GM12892 (cell line): Measurements from ENCODE around the gene GLP2R.
A peak's percentile ranks its signal among the peaks of the same experiment; 100 is the strongest.

Experiments used
- DNase-seq: peaks from one replicate; pipeline ENCODE4 v3.0.0; 2011; ENCODE audit not compliant: insufficient read length
- FAIRE-seq: peaks from 2 replicates; lab custom pipeline; 2011; peaks lifted over from hg19 to GRCh38; lab: Jason Lieb, UNC
- POLR2A ChIP-seq: IDR thresholded peaks from 2 replicates; pipeline ENCODE4 v1.6.1; 2011; ENCODE audit warnings: low read depth, low read length, control low read depth
- POLR2AphosphoS5 ChIP-seq: IDR thresholded peaks from 2 replicates; pipeline ENCODE4 v1.6.1; 2011; ENCODE audit warnings: low read depth, low read length, control low read depth
- TAF1 ChIP-seq: IDR thresholded peaks from 2 replicates; pipeline ENCODE4 v1.6.1; 2011; ENCODE audit warnings: low read depth, mild to moderate bottlenecking, control low read depth, low read length, borderline replicate concordance

The GLP2R gene

DNA sequence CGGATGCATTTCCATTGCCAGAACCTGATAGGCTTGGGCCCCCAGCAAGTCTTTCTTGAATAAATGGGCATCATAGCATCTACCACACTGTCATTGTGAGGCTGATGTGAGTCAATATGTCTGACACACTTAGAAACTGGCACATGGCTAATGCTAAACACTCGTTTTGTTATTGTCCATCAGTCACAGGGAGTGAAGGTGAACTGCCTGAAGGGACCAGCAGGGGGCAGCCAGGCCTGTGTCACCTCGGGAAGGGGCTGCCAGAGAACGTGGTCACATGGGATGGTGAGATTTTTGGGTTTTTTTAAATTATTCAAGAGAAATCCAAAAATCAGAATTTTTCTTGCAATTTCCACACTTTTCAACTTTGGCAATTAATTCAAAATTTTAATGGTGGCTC, 80.2 kb downstream of the GLP2R start:
- FAIRE-seq (no peak), DNase-seq (peak; percentile 67)
- no peak for TF ChIP-seq TAF1

DNA sequence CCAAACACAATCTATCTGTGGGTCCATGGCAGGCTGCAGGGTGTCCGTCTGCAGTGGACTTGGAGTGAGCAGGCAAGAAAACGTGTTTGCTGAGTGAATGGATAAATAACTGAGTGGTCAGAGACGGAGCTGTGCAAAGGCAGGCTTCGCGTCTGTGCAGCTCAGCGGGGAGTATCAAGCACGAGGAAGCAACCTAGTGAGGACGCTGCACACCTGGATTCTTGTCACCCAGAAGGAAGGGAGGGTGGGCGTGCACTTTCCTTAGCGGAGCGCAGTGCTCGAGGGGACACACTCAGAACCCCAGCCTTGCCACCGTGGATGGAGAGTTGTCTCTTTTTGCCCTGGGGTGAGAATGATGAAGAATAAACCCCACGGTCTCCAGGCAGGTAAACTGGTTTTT, 80.9 kb downstream of the GLP2R start:
- FAIRE-seq (no peak), DNase-seq (no peak)
- TF ChIP-seq POLR2A (no peak), TAF1 (no peak), POLR2AphosphoS5 (no peak)

DNA sequence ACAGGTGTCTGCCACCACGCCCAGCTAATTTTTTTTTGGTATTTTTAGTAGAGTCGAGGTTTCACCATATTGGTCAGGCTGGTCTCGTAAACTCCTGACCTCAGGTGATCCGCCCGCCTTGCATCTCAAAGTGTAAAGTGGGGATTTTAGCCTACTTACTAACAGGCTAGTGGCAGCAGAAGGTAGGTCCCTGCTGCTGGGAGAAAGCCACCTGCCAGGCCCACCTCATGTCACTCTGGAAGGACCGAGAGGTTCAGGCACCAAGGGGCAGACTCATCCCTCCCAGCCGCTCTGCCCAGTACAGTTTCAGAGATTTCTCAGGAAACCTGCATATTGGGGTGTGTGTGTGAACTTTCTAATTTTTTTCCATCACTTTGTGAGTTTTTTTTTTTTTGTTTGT, 81.4 kb downstream of the GLP2R start:
- TF ChIP-seq POLR2AphosphoS5 (no peak), POLR2A (no peak), TAF1 (no peak)
- no peak for FAIRE-seq
- DNase-seq = no peak

DNA sequence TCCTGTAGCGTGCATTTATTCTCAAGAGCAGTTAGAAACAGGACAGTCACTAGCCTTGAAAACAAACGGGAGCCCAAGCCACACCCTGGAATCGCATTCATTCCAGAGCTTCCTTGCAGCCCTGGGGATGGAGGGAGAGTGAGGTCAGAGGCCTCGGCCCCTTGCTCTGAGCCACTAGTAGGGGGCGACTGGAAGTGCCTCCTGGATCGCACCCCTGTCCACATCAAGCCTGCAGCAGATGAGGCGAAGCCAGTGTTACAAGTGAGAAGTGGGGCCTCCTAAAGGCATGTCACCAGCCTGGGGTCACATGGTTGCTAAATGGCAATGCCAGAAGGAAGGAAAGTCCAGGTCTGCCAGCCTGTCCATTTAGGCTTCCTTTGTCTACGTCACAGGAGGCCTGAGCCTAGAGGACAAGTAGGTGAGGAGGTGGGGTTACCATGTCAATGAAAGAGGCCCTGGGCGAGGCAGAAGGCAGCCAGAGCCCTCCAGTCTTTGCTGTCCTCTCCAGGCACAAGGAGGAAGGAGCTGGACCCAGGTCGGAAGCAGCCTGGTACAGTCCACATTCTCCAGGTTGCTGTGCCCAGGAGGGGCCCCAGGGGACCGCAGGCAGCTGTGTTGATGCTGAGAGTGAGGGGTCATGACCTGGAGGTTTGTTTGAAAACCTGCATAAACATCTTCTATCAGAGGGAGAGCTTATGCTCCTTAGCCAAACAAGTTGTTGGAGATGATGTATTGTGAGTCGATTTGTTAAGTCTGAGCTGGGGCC, 82.3 kb downstream of the GLP2R start:
- DNase-seq (no peak), FAIRE-seq (no peak)
- TF ChIP-seq POLR2A = no peak
- TF ChIP-seq POLR2AphosphoS5 = no peak
- no peak for TF ChIP-seq TAF1

DNA sequence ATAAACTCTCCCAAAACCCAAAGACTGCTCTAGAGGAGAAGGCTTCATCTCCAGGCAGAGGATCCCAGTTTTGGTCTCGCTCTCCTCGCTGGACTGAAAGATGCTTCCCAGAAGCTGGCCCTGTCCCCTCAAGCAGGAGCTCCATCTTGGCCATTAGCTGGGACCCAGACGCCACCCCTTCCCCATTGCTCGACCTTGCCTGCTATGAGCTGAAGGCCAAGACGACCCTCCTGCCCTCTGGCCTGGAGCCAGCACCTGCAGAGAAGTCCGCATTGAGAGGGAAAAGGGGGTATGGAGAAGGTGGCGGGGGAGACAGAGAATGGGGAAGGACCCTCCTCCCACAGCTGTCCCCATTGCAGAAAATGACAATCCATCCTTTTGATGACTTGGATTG, 82.9 kb downstream of the GLP2R start:
- no peak for DNase-seq
- FAIRE-seq = no peak
- TF ChIP-seq POLR2A (no peak), POLR2AphosphoS5 (no peak), TAF1 (no peak)

DNA sequence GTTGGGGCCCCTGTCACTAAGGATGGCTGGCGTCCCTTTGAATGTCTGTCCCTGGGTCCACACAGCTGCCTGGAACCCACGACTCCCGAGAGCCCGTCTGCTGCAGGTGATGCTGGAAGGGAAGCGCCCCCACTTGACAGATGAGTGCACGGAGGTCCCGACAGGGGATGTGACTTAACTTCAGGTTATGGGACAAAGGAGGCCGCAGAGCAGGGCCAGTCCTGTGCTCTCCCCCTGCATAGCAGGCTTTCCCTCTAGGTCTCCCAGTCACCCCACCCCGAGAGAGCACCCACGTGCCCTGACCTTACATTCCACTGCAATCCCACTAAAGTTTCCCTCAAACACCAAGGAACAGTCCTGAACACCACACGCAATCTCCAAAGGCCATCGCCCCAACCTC, 85.4 kb downstream of the GLP2R start:
- DNase-seq = no peak
- no peak for TF ChIP-seq TAF1
- TF ChIP-seq POLR2AphosphoS5 = no peak
- TF ChIP-seq POLR2A = no peak
- no peak for FAIRE-seq

DNA sequence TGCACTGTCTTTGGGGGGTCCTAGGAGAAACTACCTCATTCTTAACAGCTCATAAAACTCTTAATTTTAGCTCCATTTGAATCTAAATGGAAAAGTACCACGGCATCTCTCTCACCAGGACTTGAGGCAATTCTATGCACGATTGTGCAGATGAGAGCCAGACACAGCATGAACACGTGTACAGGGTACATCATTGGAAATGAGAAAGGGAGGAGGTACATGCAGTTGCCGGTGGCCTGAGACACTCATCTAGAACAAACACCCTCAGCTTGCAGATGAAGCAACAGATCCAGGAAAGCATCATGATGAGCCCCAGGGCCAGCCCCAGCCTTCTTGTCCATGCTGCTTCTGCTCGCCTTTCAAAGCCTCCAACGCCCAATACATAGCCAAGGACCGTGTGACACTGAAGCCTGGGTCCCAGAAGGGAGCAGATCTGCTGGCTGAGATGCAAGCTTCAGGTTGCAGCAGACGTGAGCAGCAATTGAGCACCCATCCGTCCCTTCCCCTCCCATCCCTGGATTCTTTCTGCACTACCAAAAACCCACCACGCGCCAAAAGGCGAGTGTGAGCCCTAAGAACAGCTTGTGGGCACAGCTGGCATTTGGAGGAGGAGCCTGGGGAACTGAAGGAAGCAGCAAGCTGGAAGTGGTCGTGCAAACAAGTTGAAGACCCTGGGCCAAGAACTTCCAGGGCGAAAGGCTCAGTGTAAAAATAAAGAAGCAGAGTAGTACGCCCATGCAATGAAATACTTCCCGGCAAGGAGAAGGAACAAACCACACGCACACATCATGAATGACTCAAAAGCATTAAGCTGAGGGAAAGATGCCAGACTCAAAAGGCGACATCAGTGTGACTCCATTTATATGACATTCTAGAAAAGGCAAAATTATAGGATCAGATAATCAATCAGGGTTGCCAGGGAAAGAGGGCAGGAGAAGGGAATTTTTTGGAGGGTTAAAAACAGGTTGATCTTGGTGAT, 86.7 kb downstream of the GLP2R start:
- FAIRE-seq (no peak), DNase-seq (no peak)
- TF ChIP-seq POLR2AphosphoS5 (no peak), POLR2A (0 out of 2 replicates have a peak, but pooled peaks have one; percentile 14)

DNA sequence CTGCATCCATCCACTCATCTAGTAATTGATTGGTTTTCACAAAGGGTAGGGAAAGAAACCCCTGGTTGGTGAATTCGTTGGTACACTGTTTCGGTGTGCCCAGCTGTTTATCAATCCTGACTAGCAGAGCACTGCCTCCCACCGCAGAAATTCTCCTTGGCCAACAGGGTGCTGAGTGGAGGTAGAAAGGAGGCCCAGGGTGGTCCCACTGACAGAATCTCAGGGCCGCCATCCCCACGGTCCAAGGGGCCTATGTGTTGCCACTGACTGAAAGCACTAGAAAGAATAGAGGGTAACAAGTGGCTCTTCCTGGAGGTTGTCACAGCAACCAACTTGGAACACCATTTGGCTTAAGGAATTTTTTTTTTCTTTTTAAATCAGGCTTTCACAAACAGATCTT, 87.8 kb downstream of the GLP2R start:
- FAIRE-seq (no peak), DNase-seq (no peak)
- TF ChIP-seq TAF1 = no peak
- no peak for TF ChIP-seq POLR2A
- no peak for TF ChIP-seq POLR2AphosphoS5

DNA sequence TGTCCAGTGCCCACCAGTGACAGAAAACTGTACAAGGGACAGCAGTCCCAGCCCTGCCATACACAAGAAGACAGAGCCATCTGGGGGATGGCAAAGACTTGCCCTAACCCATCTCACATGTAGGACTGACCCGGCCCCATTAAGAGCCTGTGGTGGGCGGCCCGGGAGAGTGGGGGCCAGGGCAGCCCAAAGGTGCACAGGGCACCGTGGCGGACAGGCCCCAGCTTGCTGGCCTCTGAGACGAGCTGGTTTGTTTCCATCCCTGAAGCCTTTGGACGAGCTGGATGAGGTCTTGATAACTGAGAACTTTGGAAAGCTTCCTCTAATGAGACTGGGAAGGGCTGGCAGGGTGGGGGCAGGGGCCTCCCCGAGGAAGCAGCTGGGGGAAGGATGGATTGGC, 90.4 kb downstream of the GLP2R start:
- FAIRE-seq = no peak
- no peak for TF ChIP-seq POLR2AphosphoS5
- TF ChIP-seq TAF1 = no peak
- no peak for TF ChIP-seq POLR2A
- no peak for DNase-seq

DNA sequence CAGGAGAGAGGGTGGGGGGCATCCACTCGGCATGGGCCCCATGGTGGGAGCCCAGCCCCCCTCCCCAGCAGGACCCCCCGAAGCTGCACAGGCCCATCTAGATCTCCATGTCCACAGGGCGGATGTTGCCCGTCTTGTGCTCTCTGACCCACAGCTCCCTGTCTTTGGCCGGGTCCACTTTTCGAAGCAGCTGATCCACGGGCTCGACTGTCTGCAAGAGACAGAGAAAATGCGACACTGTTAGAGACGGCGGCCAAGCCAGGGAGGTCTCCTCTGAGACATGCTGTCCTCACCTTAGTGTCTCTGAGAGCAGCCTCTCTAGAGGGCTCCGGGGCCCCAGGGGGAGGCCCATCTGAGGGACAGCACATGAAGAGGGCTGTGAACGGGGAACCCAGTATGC, 91.4 kb downstream of the GLP2R start:
- TF ChIP-seq POLR2AphosphoS5 (no peak), POLR2A (no peak), TAF1 (no peak)
- DNase-seq (no peak), FAIRE-seq (no peak)

DNA sequence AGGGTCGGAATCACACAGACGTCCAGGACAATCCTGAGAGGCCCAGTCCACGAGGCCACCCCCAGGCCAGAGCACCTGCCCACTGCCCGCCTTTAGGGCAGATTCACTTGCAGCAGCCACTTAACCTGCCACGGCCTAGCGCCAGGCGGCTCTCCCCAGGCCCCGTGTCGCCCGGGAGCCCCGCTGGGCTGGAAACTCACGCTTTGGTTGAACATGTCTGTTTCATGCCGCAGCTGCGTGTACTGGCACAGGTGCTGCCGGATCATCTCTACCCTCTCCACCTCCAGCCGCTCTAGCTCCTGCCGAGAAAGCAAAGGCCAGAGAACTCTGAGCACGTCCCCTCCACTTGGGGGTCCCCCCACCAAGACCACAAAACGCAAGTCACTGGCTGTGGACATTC, 92.1 kb downstream of the GLP2R start:
- FAIRE-seq (no peak), DNase-seq (no peak)
- TF ChIP-seq POLR2AphosphoS5 (no peak), TAF1 (no peak), POLR2A (no peak)
